K562 (cell line): Measurements from ENCODE around the gene ARF5. TPM values are rescaled to one million over a fixed set of nuclear protein-coding genes. Genes with fewer than 3 reads are reported as not detected.

Source experiments
- ATAC-seq: fragments of 200-7000 bp; cut with Tn5 transposase; 3 replicates; pipeline ENCODE4 v1.9.1; 2020; ENCODE audit warnings: moderate library complexity
- BruUV-seq: library from RNA; stranded (reverse); fragments of 400-500 nt; replicated peaks from 2 replicates; lab custom pipeline; 2021; lab: Mats Ljungman, UMichigan
- CTCF ChIA-PET: fragments of 300-600 bp; formaldehyde crosslinking; extraction: SDS; loops from one replicate; lab custom pipeline; 2021; ENCODE audit warnings: low intra/inter-chr PET ratio; lab: Yijun Ruan, JAX
- POLR2A ChIA-PET: fragments of 300-600, 350-650 bp; sonication (Branson Sonifier 250); formaldehyde crosslinking; extraction: SDS; loops from one replicate; lab custom pipeline; 2021; ENCODE audit warnings: antibody characterized with exemption, inconsistent platforms; lab: Yijun Ruan, JAX
- DNase-seq, 4 experiments: peaks; one replicate each; pipeline versions ENCODE4 v3.0.0 to v3.0.0-alpha.2; 2011 to 2018; ENCODE audit warnings: low spot score in 3 of 4, mixed read lengths in 3 of 4; ENCODE audit errors: extremely low read depth in 1 of 4
- FAIRE-seq: peaks from 2 replicates; lab custom pipeline; 2011; peaks lifted over from hg19 to GRCh38; lab: Jason Lieb, UNC
- H2AFZ ChIP-seq: 2 replicates; pipeline ENCODE4 v1.6.0; 2011; ENCODE audit warnings: low read depth, low read length, control low read depth, inconsistent platforms
- H3K27ac ChIP-seq: fragments of 200-600 bp; 3 replicates; pipeline ENCODE4 v1.8.0; 2011; ENCODE audit warnings: low read depth, mild to moderate bottlenecking, control low read depth, inconsistent platforms, low read length, moderate library complexity, mixed read lengths; ENCODE audit errors: extremely low read depth
- H3K27me3 ChIP-seq, 2 experiments: fragments of 300-600 bp in 1 of 2; 2 replicates in 1 of 2; 3 replicates in 1 of 2; pipeline versions ENCODE4 v1.6.0 to v1.8.0; 2011; ENCODE audit warnings: inconsistent platforms in 2 of 2, low read length in 2 of 2, mild to moderate bottlenecking in 1 of 2, mixed read lengths in 1 of 2, moderate library complexity in 1 of 2; ENCODE audit not compliant: control insufficient read depth in 2 of 2, insufficient read depth in 2 of 2
- H3K36me3 ChIP-seq: fragments of 300-600 bp; 3 replicates; pipeline ENCODE4 v1.8.0; 2011; ENCODE audit warnings: mild to moderate bottlenecking, low read length, inconsistent platforms; ENCODE audit not compliant: control insufficient read depth, insufficient read depth
- H3K4me1 ChIP-seq, 2 experiments: fragments of 200-600 bp in 1 of 2; replicated peaks in 1 of 2; 2 replicates in 1 of 2; 3 replicates in 1 of 2; pipeline versions ENCODE4 v1.5.1 to v1.8.0; 2011; ENCODE audit warnings: inconsistent platforms in 2 of 2, low read length in 2 of 2, mild to moderate bottlenecking in 1 of 2, mixed read lengths in 1 of 2, moderate library complexity in 1 of 2; ENCODE audit not compliant: control insufficient read depth in 2 of 2, insufficient read depth in 2 of 2
- H3K4me2 ChIP-seq: 2 replicates; pipeline ENCODE4 v1.6.1; 2011; ENCODE audit warnings: low read length, control low read depth, inconsistent platforms, mixed read lengths; ENCODE audit not compliant: insufficient read depth
- H3K4me3 ChIP-seq: fragments of 200-600 bp; sonication (generic), shearing (Covaris generic); 2 replicates; pipeline ENCODE4 v1.5.1; 2016; ENCODE audit warnings: control low read depth, inconsistent platforms
- H3K79me2 ChIP-seq: fragments of 200-600 bp; 3 replicates; pipeline ENCODE4 v1.8.0; 2011; ENCODE audit warnings: low read length, inconsistent platforms; ENCODE audit not compliant: control insufficient read depth, insufficient read depth
- H3K9ac ChIP-seq, 2 experiments: 2 replicates each; pipeline versions ENCODE4 v1.6.0 to v1.6.1; 2011; ENCODE audit warnings: low read depth in 2 of 2, low read length in 2 of 2, control low read depth in 1 of 2, inconsistent platforms in 1 of 2, mild to moderate bottlenecking in 1 of 2, mixed read lengths in 1 of 2; ENCODE audit not compliant: insufficient read depth in 1 of 2
- H3K9me1 ChIP-seq: one replicate; pipeline ENCODE4 v1.6.0; 2011; ENCODE audit warnings: inconsistent platforms, mild to moderate bottlenecking, low read length, moderate library complexity; ENCODE audit not compliant: control insufficient read depth, insufficient read depth
- H3K9me3 ChIP-seq: replicated peaks from 2 replicates; pipeline ENCODE4 v1.5.1; 2011; ENCODE audit warnings: low read depth, low read length, inconsistent platforms; ENCODE audit not compliant: control insufficient read depth, insufficient read depth
- H4K20me1 ChIP-seq: replicated peaks from 2 replicates; pipeline ENCODE4 v1.6.1; 2011; ENCODE audit warnings: low read length, inconsistent platforms, mixed read lengths; ENCODE audit not compliant: control insufficient read depth, insufficient read depth
- WGBS: fragments of 100-300 bp; shearing (Covaris generic); methylation state at CpG from one replicate; pipeline ENCODE4 v1.1.6; 2016; ENCODE audit warnings: low coverage, mixed read lengths; ENCODE audit not compliant: insufficient coverage; ENCODE audit errors: missing lambda C conversion rate; 5-methylcytosine and 5-hydroxymethylcytosine counted together
- in situ Hi-C: fragments of 300-500 bp; cut with MboI; formaldehyde crosslinking; loops from 4 replicates; pipeline ENCODE4 v1.15.0; 2018; ENCODE audit warnings: inconsistent platforms, mixed read lengths
- intact Hi-C: fragments of 100-400 bp; cut with micrococcal nuclease; formaldehyde crosslinking; loops from 2 replicates; pipeline ENCODE4 v1.14.2; 2022
- polyA plus RNA-seq, 8 experiments: library from polyadenylated mRNA; depleted of rRNA in 4 of 8; stranded (reverse) in 5 of 8; unstranded in 3 of 8; fragments of >200 nt; fragmentation: Nextera tagmentation in 2 of 8; fragmentation: Illumina TruSeq in 1 of 8; extraction: Ambion mirVana in 2 of 8; extraction: Trizol in 1 of 8; gene quantifications; 2 replicates each; pipeline versions ENCODE4 v1.2.1 to v1.2.3, GENCODE V29; 2011 to 2014; ENCODE audit warnings: inconsistent platforms in 1 of 8, missing spikeins in 1 of 8
- total RNA-seq, 7 experiments: library from RNA; depleted of rRNA in 6 of 7; stranded (reverse); fragments of >200 nt in 6 of 7; fragmentation: Illumina TruSeq in 2 of 7; extraction: Trizol in 2 of 7; gene quantifications; 2 replicates each; pipeline versions ENCODE4 v1.2.1 to v1.2.3, GENCODE V29; 2011 to 2021; ENCODE audit warnings: low replicate concordance in 1 of 7
- TF ChIP-seq, protein P1 (sequence below): fragments of 250-450 bp; sonication (Bioruptor Pico); IDR thresholded peaks from 2 replicates; pipeline ENCODE4 v1.8.0; 2021; ENCODE audit warnings: mild to moderate bottlenecking, moderate library complexity
- TF ChIP-seq, protein P2 (sequence below): fragments of 250-450 bp; sonication (Bioruptor Pico); IDR thresholded peaks from 2 replicates; pipeline ENCODE4 v1.8.0; 2021; ENCODE audit warnings: moderate library complexity, mild to moderate bottlenecking, inconsistent platforms

ARF5 gene
- total and polyA plus RNA-seq, 9 of the 15 experiments (the other 6 are each of a cell fraction or from before 2014, with no cell fraction given): 8.1 to 290 (median 125) TPM

DNA sequence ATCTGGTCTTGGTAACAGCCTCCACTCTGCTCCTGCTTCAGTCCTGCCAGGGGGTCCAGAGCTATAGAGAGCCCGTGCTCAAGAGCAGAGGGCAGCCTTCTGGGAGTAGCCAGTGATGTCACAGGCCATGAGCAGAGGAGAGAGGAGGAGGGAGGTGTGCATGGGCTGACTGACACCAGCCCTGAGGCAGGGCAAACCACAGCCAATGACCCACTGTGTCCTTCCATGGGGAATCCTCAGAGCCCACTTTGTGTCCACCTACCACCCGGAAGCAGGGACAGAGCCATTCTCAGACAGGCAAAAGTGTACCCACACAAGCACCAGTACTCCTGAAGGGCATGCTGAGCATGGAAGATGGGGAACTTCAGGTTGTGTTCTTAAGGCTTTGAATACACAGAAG, 29.8 kb downstream of the ARF5 start, which contains the start of gene PAX4:
Gene PAX4, minus strand, starts transcription at position 101 of the 400 bp plus-strand sequence. CDS start 2,214 bp downstream, outside the sequence.
- 5% methylated on average over 2 of the region's 2 CpGs for WGBS
- Histone ChIP-seq H4K20me1 (no peaks in the 10 kb centered on the region), H3K4me2 (no peak within 1 kb of the TSS), H3K27ac (no peak within 1 kb of the TSS), H3K27me3 (peaks cover 45 to 68% of the 10 kb centered on the region in 2 experiments), H3K36me3 (no peaks in the 10 kb centered on the region), H2AFZ (no peak within 1 kb of the TSS), H3K9ac (no peak within 1 kb of the TSS), H3K4me3 (no peak within 1 kb of the TSS), H3K9me3 (no peaks in the 10 kb centered on the region), H3K9me1 (no peaks in the 10 kb centered on the region), H3K79me2 (no peaks in the 10 kb centered on the region), H3K4me1 (no peaks in the 10 kb centered on the region)
- TF ChIP-seq, protein P1, sequence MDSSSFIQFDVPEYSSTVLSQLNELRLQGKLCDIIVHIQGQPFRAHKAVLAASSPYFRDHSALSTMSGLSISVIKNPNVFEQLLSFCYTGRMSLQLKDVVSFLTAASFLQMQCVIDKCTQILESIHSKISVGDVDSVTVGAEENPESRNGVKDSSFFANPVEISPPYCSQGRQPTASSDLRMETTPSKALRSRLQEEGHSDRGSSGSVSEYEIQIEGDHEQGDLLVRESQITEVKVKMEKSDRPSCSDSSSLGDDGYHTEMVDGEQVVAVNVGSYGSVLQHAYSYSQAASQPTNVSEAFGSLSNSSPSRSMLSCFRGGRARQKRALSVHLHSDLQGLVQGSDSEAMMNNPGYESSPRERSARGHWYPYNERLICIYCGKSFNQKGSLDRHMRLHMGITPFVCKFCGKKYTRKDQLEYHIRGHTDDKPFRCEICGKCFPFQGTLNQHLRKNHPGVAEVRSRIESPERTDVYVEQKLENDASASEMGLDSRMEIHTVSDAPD: no peak
- TF ChIP-seq, protein P2, sequence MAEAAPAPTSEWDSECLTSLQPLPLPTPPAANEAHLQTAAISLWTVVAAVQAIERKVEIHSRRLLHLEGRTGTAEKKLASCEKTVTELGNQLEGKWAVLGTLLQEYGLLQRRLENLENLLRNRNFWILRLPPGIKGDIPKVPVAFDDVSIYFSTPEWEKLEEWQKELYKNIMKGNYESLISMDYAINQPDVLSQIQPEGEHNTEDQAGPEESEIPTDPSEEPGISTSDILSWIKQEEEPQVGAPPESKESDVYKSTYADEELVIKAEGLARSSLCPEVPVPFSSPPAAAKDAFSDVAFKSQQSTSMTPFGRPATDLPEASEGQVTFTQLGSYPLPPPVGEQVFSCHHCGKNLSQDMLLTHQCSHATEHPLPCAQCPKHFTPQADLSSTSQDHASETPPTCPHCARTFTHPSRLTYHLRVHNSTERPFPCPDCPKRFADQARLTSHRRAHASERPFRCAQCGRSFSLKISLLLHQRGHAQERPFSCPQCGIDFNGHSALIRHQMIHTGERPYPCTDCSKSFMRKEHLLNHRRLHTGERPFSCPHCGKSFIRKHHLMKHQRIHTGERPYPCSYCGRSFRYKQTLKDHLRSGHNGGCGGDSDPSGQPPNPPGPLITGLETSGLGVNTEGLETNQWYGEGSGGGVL (CRISPR knock-in tag): no peak
- FAIRE-seq (no peak), ATAC-seq (no peak), DNase-seq (no peak)
- intact Hi-C loops: no loop called here
- in situ Hi-C loops: no loop called here
- CTCF ChIA-PET: no interaction called here
- POLR2A ChIA-PET: interaction anchor here (1.6 kb wide), 1 partner anchor 13 kb away, joined by 4 read pairs; no protein-coding TSS in a partner anchor
- BruUV-seq: no TSS peak
